HepG2 (cell line): Measurements from ENCODE around the gene NYNRIN. TPM values are rescaled to one million over a fixed set of nuclear protein-coding genes. Genes with fewer than 3 reads are reported as not detected.
A peak's percentile ranks its signal among the peaks of the same experiment; 100 is the strongest.

ENCODE experiments used
- ARID2 ChIP-seq: sonication (generic); formaldehyde crosslinking; IDR thresholded peaks from 2 replicates; pipeline ENCODE4 v1.8.1; 2022; ENCODE audit warnings: mild to moderate bottlenecking, missing genetic modification reagents, borderline replicate concordance
- DNMT1 ChIP-seq: sonication (generic); formaldehyde crosslinking; IDR thresholded peaks from 2 replicates; pipeline ENCODE4 v1.5.1; 2020; ENCODE audit warnings: mild to moderate bottlenecking, missing genetic modification reagents
- PATZ1 ChIP-seq: sonication (generic); formaldehyde crosslinking; IDR thresholded peaks from 2 replicates; pipeline ENCODE4 v1.4.0; 2020; ENCODE audit warnings: missing genetic modification reagents
- PLRG1 ChIP-seq: fragments of 450-650 bp; conservative IDR thresholded peaks from 2 replicates; pipeline ENCODE4 v1.6.1; 2016
- RXRB ChIP-seq: IDR thresholded peaks from 2 replicates; pipeline ENCODE4 v1.6.1; 2016; ENCODE audit warnings: borderline replicate concordance, missing genetic modification reagents, missing compliant biosample characterization
- SATB2 ChIP-seq: sonication (generic); formaldehyde crosslinking; IDR thresholded peaks from 2 replicates; pipeline ENCODE4 v1.5.0; 2020; ENCODE audit warnings: missing genetic modification reagents
- TP53 ChIP-seq: sonication (generic); formaldehyde crosslinking; conservative IDR thresholded peaks from 2 replicates; pipeline ENCODE4 v1.4.0; 2020; ENCODE audit warnings: missing genetic modification reagents
- ZFP82 ChIP-seq: sonication (generic); formaldehyde crosslinking; IDR thresholded peaks from 2 replicates; pipeline ENCODE4 v1.5.1; 2020; ENCODE audit warnings: mild to moderate bottlenecking, missing genetic modification reagents, borderline replicate concordance
- ZNF281 ChIP-seq: sonication (generic); formaldehyde crosslinking; IDR thresholded peaks from 2 replicates; pipeline ENCODE4 v1.4.0; 2020; ENCODE audit warnings: missing genetic modification reagents, borderline replicate concordance
- ZNF329 ChIP-seq: sonication (generic); formaldehyde crosslinking; IDR thresholded peaks from 2 replicates; pipeline ENCODE4 v1.9.0; 2021; ENCODE audit warnings: low read depth, mild to moderate bottlenecking, missing genetic modification reagents
- ZNF646 ChIP-seq: sonication (generic); formaldehyde crosslinking; IDR thresholded peaks from 2 replicates; pipeline ENCODE4 v1.9.0; 2021; ENCODE audit warnings: mild to moderate bottlenecking, missing genetic modification reagents
- ZSCAN21 ChIP-seq: sonication (generic); formaldehyde crosslinking; IDR thresholded peaks from 2 replicates; pipeline ENCODE4 v1.8.0; 2022; ENCODE audit warnings: mild to moderate bottlenecking, missing genetic modification reagents, moderate library complexity, borderline replicate concordance
- polyA plus RNA-seq, 8 experiments: library from polyadenylated mRNA; depleted of rRNA in 3 of 8; stranded (reverse) in 7 of 8; unstranded in 1 of 8; fragments of >200 nt; fragmentation: Illumina TruSeq in 4 of 8; extraction: Trizol in 4 of 8; gene quantifications; 2 replicates each; pipeline versions ENCODE4 v1.2.1 to v1.2.3, GENCODE V29; 2011 to 2016; ENCODE audit warnings: low read depth in 4 of 8, missing spikeins in 1 of 8, mixed read lengths in 1 of 8; ENCODE audit not compliant: insufficient read depth in 1 of 8
- total RNA-seq, 5 experiments: library from RNA; depleted of rRNA; stranded (reverse); fragments of >200 nt; fragmentation: Illumina TruSeq; extraction: Trizol; gene quantifications; 2 replicates each; pipeline ENCODE4 v1.2.3, GENCODE V29; 2016; ENCODE audit warnings: low read depth in 1 of 5
- TF ChIP-seq, protein P1 (sequence below): sonication (generic); formaldehyde crosslinking; IDR thresholded peaks from 2 replicates; pipeline ENCODE4 v1.5.1; 2020; ENCODE audit warnings: missing genetic modification reagents, mild to moderate bottlenecking, borderline replicate concordance
- TF ChIP-seq, protein P2 (sequence below): sonication (generic); formaldehyde crosslinking; IDR thresholded peaks from 2 replicates; pipeline ENCODE4 v1.5.0; 2020; ENCODE audit warnings: missing genetic modification reagents, mild to moderate bottlenecking, borderline replicate concordance

Gene NYNRIN
- total and polyA plus RNA-seq, 2 of the 13 experiments (the other 11 are each of a cell fraction or from before 2014, with no cell fraction given), result 0.63 to 1.1 TPM

GRCh38 chr14:24430682-24431568, 32.1 kb downstream of the NYNRIN start (continued):
- TF ChIP-seq DNMT1 (0 out of 2 replicates have a peak, but pooled peaks have one; percentile 19), ZNF646 (CRISPR knock-in tag) (no peak), ZFP82 (CRISPR knock-in tag) (no peak), SATB2 (CRISPR knock-in tag) (no peak), PATZ1 (peak; percentile 69; the same call in 1 of the 2 replicates), ZNF281 (CRISPR knock-in tag) (0 out of 2 replicates have a peak, but pooled peaks have one; percentile 17), ZSCAN21 (CRISPR knock-in tag) (no peak), TP53 (CRISPR knock-in tag) (no peak), ARID2 (CRISPR knock-in tag) (no peak), PLRG1 (no peak), ZNF329 (no peak), RXRB (CRISPR knock-in tag) (no peak)
- TF ChIP-seq, protein P1, sequence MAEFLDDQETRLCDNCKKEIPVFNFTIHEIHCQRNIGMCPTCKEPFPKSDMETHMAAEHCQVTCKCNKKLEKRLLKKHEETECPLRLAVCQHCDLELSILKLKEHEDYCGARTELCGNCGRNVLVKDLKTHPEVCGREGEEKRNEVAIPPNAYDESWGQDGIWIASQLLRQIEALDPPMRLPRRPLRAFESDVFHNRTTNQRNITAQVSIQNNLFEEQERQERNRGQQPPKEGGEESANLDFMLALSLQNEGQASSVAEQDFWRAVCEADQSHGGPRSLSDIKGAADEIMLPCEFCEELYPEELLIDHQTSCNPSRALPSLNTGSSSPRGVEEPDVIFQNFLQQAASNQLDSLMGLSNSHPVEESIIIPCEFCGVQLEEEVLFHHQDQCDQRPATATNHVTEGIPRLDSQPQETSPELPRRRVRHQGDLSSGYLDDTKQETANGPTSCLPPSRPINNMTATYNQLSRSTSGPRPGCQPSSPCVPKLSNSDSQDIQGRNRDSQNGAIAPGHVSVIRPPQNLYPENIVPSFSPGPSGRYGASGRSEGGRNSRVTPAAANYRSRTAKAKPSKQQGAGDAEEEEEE (CRISPR knock-in tag), result peak; percentile 0; the same call in 1 of the 2 replicates
- TF ChIP-seq, protein P2, sequence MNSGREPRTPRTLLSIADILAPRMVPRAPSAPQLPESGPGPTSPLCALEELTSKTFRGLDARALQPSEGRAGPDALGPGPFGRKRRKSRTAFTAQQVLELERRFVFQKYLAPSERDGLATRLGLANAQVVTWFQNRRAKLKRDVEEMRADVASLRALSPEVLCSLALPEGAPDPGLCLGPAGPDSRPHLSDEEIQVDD, result no peak
